ENCODE results near the gene RNU5B-1.

DNA sequence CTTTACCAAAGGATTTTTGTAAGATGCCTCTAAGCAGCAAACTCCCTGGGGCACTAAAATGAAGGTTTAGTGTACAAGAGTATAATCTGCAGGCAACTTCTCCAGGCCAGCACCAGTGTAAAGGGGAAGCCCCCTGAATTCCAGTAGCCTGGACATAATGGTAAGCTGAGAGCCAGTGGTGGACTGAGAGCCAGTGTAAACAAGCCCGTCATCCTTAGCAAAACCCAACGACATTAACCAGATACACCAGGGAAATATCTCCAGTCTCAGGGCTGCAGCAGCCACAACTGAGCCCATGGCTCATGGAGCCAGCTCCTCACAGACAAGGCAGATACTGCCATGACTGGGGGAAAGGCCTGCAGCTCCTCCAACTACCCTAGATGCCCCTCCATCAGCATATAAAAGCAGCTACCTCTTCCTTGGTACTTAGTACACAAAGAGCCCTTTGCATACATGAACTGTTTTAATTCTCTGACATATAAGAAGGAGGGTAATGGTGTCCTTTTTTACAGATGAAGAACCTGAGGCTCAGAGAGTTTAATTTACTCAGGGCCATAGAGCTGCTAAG lies 39.5 kb upstream of the RNU5B-1 start:
- TF ChIP-seq CTCF (conservative IDR thresholded peaks at IDR 0.05; ENCODE audit: low read depth, low read length) (no peak), EZH2 (IDR thresholded peaks at IDR 0.05; ENCODE audit: borderline replicate concordance, low read depth, low read length, poor library complexity, severe bottlenecking) (no peak)
